NT2/D1 (cell line): ENCODE results near the gene GAREM1.

Experiments used
- SUZ12 ChIP-seq: IDR thresholded peaks from 2 replicates; pipeline ENCODE4 v1.6.1; 2011; ENCODE audit not compliant: insufficient read length, insufficient read depth; ENCODE audit errors: extremely low read depth
- ZNF274 ChIP-seq: IDR thresholded peaks from 2 replicates; pipeline ENCODE4 v1.6.1; 2011; ENCODE audit warnings: mild to moderate bottlenecking, low read depth, low read length

GRCh38 chr18:32381761-32382160 is 88.9 kb downstream of the GAREM1 start:
- TF ChIP-seq ZNF274 (no peak), SUZ12 (no peak)
